Testis (tissue), 2 donors: ENCODE results near the gene AHDC1.

Source experiments
- POLR2A ChIP-seq: fragments of 450-650 bp; IDR thresholded peaks from one replicate; pipeline ENCODE4 v1.6.1; 2017; ENCODE audit warnings: antibody characterized with exemption, mild to moderate bottlenecking, moderate library complexity
- TF ChIP-seq, protein P1 (sequence below), 3 experiments: fragments of 450-650 bp in 2 of 3; fragments of 200-600 bp in 1 of 3; sonication (generic) in 1 of 3; IDR thresholded peaks; one replicate each; pipeline ENCODE4 v1.5.1; 2016 to 2019; ENCODE audit warnings: antibody characterized with exemption in 3 of 3, mild to moderate bottlenecking in 2 of 3, moderate library complexity in 1 of 3

DNA sequence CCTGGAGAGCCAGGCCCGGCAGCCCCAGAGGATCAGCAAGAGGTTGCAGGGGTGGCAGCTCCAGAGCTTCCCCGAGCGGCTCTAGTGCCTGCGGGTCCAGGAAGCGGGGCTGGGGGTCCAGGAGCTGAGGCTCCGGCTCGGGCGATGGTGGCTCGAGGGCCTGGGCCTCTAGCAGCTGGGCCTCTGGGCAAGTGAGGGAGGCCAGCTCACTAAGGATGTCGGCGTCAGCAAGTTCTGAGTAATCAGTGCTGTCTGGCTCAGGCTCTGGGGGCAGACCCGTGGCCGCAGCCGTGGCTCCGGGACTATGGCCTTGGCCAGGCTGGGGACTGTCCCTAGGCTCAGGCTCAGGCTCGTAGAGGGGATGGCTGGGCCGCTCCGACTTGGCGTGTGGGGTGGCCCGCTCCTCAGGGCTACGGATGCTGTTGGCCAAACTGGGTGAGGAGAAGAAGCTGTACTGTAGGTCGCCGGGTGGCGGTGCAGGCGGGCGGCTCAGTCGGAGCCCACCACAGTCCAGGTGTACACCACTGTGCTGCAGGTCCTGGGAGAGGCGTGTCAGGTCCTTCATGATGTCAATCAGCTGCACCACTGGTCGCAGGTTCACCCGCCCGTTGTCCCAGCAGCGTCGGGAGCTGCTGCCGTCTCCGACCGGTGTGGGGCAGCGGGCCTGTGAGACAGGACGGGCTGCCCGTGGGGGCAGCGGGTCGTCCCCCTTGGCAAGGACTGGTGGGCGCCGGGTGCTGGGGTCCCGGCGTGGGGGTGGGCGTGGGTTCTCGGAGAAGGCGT, 52.6 kb downstream of the AHDC1 start:
- TF ChIP-seq, protein P1, sequence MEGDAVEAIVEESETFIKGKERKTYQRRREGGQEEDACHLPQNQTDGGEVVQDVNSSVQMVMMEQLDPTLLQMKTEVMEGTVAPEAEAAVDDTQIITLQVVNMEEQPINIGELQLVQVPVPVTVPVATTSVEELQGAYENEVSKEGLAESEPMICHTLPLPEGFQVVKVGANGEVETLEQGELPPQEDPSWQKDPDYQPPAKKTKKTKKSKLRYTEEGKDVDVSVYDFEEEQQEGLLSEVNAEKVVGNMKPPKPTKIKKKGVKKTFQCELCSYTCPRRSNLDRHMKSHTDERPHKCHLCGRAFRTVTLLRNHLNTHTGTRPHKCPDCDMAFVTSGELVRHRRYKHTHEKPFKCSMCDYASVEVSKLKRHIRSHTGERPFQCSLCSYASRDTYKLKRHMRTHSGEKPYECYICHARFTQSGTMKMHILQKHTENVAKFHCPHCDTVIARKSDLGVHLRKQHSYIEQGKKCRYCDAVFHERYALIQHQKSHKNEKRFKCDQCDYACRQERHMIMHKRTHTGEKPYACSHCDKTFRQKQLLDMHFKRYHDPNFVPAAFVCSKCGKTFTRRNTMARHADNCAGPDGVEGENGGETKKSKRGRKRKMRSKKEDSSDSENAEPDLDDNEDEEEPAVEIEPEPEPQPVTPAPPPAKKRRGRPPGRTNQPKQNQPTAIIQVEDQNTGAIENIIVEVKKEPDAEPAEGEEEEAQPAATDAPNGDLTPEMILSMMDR (IDR thresholded peaks at IDR 0.05) = no peak
- no peak for TF ChIP-seq POLR2A
